Tibial artery (tissue), 4 donors: ENCODE measurements around the gene ARNT2.

Experiments used
- DNase-seq, 2 donors: peaks; one replicate each; pipeline ENCODE4 v3.0.0-alpha.2; 2019
- H3K27ac ChIP-seq, 2 donors: fragments of 200-600 bp; sonication (generic) in 1 of 2; 1 replicate in 1 of 2; 2 replicates in 1 of 2; pipeline ENCODE4 v1.5.1; 2018 to 2019; ENCODE audit warnings: mild to moderate bottlenecking in 1 of 2
- H3K27me3 ChIP-seq, 2 donors: fragments of 200-600 bp; sonication (generic) in 1 of 2; one replicate each; pipeline versions ENCODE4 v1.5.1 to v1.6.0; 2016 to 2019
- H3K36me3 ChIP-seq, 3 donors: fragments of 200-600 bp; sonication (generic) in 2 of 3; one replicate each; pipeline ENCODE4 v1.5.1; 2016 to 2019; ENCODE audit warnings: mild to moderate bottlenecking in 2 of 3
- H3K4me1 ChIP-seq, 4 donors: fragments of 200-600 bp; sonication (generic) in 2 of 4; 1 replicate in 3 of 4; 2 replicates in 1 of 4; pipeline ENCODE4 v1.5.1; 2016 to 2019
- H3K4me3 ChIP-seq, 2 donors: fragments of 200-600 bp; sonication (generic) in 1 of 2; 1 replicate in 1 of 2; 2 replicates in 1 of 2; pipeline ENCODE4 v1.5.1; 2018 to 2019; ENCODE audit warnings: mild to moderate bottlenecking in 2 of 2
- H3K9me3 ChIP-seq, 3 donors: fragments of 200-600 bp; sonication (generic) in 1 of 3; one replicate each; pipeline ENCODE4 v1.5.1; 2016 to 2019
- CTCF ChIP-seq, 2 experiments: fragments of 200-600 bp in 1 of 2; fragments of 450-650 bp in 1 of 2; IDR thresholded peaks; one replicate each; pipeline ENCODE4 v1.5.1; 2017 to 2019; ENCODE audit warnings: antibody characterized with exemption in 2 of 2, mild to moderate bottlenecking in 1 of 2, moderate library complexity in 1 of 2
- intact Hi-C: fragments of 100-400 bp; cut with DNase I; formaldehyde crosslinking; loops from one replicate; pipeline ENCODE4 v1.15.0; 2023; ENCODE audit warnings: low total_unique reads

ARNT2 gene

GRCh38 chr15:80434926-80435720 is 30.9 kb downstream of the ARNT2 start:
- DNase-seq: no peak

GRCh38 chr15:80436511-80437307 is 32.5 kb downstream of the ARNT2 start:
- Histone ChIP-seq H3K27ac (no peak overlapping the region), H3K27me3 (no peaks in the 10 kb centered on the region), H3K36me3 (no peaks in the 10 kb centered on the region), H3K4me3 (no peak overlapping the region), H3K9me3 (no peaks in the 10 kb centered on the region), H3K4me1 (no peaks in the 10 kb centered on the region)
- intact Hi-C loops: no loop called here
- TF ChIP-seq CTCF (IDR thresholded peaks at IDR 0.05): no peak
- no peak for DNase-seq

More at GRCh38 chr15:80434926-80435720, 30.9 kb downstream of the ARNT2 start:
- Histone ChIP-seq H3K36me3 (no peaks in the 10 kb centered on the region), H3K27ac (no peak overlapping the region), H3K4me3 (no peak overlapping the region), H3K27me3 (no peaks in the 10 kb centered on the region), H3K9me3 (no peaks in the 10 kb centered on the region), H3K4me1 (no peaks in the 10 kb centered on the region)
- intact Hi-C loops: no loop called here
- no peak for TF ChIP-seq CTCF (IDR thresholded peaks at IDR 0.05)

GRCh38 chr15:80437334-80437891 is 33.2 kb downstream of the ARNT2 start:
- no peak overlapping the region for H3K4me3 ChIP-seq
- DNase-seq: no peak
- H3K9me3 ChIP-seq: no peaks in the 10 kb centered on the region
- no peak for TF ChIP-seq CTCF (IDR thresholded peaks at IDR 0.05)
- H3K4me1 ChIP-seq: no peaks in the 10 kb centered on the region
- H3K27ac ChIP-seq: no peak overlapping the region
- no peaks in the 10 kb centered on the region for H3K36me3 ChIP-seq
- intact Hi-C loops: no loop called here
- H3K27me3 ChIP-seq: no peaks in the 10 kb centered on the region

GRCh38 chr15:80439140-80439539 is 35.0 kb downstream of the ARNT2 start:
- H3K9me3 ChIP-seq: no peaks in the 10 kb centered on the region
- TF ChIP-seq CTCF (IDR thresholded peaks at IDR 0.05): no peak
- H3K4me1 ChIP-seq: no peaks in the 10 kb centered on the region
- no peak overlapping the region for H3K27ac ChIP-seq
- no peaks in the 10 kb centered on the region for H3K36me3 ChIP-seq
- no peaks in the 10 kb centered on the region for H3K27me3 ChIP-seq
- DNase-seq: no peak
- intact Hi-C loops: no loop called here
- H3K4me3 ChIP-seq: no peak overlapping the region

GRCh38 chr15:80440024-80440423 is 35.8 kb downstream of the ARNT2 start:
- no peaks in the 10 kb centered on the region for H3K9me3 ChIP-seq
- H3K4me1 ChIP-seq: no peaks in the 10 kb centered on the region
- TF ChIP-seq CTCF (IDR thresholded peaks at IDR 0.05): no peak
- no peaks in the 10 kb centered on the region for H3K36me3 ChIP-seq
- intact Hi-C loops: no loop called here
- no peaks in the 10 kb centered on the region for H3K27me3 ChIP-seq
- H3K4me3 ChIP-seq: no peak overlapping the region
- H3K27ac ChIP-seq: no peak overlapping the region
- no peak for DNase-seq
